ENCODE measurements around the gene LPAR3.

The LPAR3 gene

GRCh38 chr1:84840346-84840745 lies 52.7 kb downstream of the LPAR3 start:
- H3K4me3 ChIP-seq (ENCODE audit: low read length): no peak overlapping the region
- TF ChIP-seq, protein P1, sequence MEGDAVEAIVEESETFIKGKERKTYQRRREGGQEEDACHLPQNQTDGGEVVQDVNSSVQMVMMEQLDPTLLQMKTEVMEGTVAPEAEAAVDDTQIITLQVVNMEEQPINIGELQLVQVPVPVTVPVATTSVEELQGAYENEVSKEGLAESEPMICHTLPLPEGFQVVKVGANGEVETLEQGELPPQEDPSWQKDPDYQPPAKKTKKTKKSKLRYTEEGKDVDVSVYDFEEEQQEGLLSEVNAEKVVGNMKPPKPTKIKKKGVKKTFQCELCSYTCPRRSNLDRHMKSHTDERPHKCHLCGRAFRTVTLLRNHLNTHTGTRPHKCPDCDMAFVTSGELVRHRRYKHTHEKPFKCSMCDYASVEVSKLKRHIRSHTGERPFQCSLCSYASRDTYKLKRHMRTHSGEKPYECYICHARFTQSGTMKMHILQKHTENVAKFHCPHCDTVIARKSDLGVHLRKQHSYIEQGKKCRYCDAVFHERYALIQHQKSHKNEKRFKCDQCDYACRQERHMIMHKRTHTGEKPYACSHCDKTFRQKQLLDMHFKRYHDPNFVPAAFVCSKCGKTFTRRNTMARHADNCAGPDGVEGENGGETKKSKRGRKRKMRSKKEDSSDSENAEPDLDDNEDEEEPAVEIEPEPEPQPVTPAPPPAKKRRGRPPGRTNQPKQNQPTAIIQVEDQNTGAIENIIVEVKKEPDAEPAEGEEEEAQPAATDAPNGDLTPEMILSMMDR (conservative IDR thresholded peaks at IDR 0.05; ENCODE audit: low read depth, low read length): no peak
- DNase-seq (ENCODE audit: low read depth): no peak

DNA sequence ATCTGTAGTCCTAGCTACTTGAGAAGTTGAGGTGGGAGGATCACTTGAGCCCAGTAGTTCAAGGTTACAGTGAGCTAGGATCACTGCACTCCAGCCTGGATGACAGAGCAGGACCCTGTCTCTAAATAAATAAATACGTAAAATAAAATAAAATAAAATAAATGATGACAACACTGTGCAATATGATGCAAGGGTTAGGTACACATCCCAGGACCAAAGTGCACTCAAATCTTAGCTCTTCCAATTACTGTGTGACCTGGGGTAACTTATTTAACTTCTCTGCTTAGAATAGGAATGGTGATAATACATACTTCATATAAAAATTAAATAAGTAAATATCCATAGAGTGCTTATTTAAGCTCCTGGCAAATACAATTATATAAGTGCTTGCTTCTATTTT lies 53.5 kb downstream of the LPAR3 start:
- no peak overlapping the region for H3K4me3 ChIP-seq (ENCODE audit: low read length)
- TF ChIP-seq, protein P1 (conservative IDR thresholded peaks at IDR 0.05; ENCODE audit: low read depth, low read length): no peak
- DNase-seq (ENCODE audit: low read depth): no peak

GRCh38 chr1:84836145-84836544 lies 56.9 kb downstream of the LPAR3 start:
- no peak for DNase-seq (ENCODE audit: low read depth)
- no peak overlapping the region for H3K4me3 ChIP-seq (ENCODE audit: low read length)
- TF ChIP-seq, protein P1 (conservative IDR thresholded peaks at IDR 0.05; ENCODE audit: low read depth, low read length): no peak

DNA sequence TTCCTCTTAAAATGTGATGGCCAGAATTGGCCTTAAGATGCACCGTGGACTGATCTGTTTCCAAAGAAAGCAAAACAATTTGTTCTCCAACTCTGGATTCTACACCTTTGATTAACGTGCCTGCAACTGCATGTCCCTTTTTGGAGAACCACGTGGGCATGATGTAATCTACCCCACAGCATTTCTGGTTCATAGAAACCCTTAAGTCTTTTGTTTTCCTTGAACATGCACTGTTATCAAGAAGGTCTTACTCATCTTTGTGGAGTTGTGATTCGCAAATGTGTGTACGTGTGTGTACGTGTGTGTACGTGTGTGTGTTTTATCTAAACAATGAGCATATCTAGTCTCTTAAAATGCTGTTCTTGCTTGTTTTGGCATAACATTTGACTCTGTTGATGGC lies 57.8 kb downstream of the LPAR3 start:
- no peak for DNase-seq (ENCODE audit: low read depth)
- TF ChIP-seq, protein P1 (conservative IDR thresholded peaks at IDR 0.05; ENCODE audit: low read depth, low read length): no peak

GRCh38 chr1:84834419-84835064 lies 58.5 kb downstream of the LPAR3 start:
- no peak overlapping the region for H3K4me3 ChIP-seq (ENCODE audit: low read length)
- no peak for DNase-seq (ENCODE audit: low read depth)
- TF ChIP-seq, protein P1 (conservative IDR thresholded peaks at IDR 0.05; ENCODE audit: low read depth, low read length): no peak

More for the DNA sequence above, 57.8 kb downstream of the LPAR3 start:
- H3K4me3 ChIP-seq (ENCODE audit: low read length): no peak overlapping the region

DNA sequence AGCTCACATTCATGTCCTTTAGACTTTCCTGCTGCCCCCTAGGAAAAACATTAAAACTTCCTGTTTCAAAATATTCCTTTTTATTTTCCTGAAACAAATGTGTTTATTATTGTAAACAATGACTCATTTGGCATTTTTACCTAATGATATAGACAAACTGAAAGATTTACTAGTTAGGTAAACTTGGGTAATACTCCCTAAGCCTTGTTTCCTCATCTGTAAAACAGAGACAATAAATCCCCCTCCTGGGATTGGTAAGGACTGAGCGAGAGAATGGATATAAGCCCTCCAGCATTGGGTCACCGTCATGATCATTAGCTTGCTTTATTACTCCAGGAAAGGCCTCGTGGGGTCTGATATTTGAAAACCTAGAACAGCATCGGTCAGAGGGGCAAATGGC lies 59.8 kb downstream of the LPAR3 start:
- H3K4me3 ChIP-seq (ENCODE audit: low read length): no peak overlapping the region

DNA sequence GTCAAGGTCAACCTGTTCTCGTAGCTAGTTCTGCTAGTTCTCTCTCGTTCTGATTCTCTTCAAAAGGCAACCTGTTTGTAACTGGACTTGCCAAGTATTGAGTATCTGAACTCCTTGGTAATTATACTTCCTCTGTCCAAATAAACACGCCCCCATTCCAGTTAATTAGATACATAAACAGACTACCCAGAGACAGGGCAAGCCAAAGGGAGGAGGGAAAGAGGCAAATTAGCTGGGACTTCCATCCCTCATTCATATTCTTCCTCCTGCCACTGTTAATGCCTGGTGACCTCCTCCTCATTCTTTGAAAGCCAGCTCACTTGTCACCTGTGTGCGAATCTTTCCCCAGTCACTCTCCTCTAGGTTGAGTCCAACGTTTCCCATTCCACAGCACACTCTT lies 62.9 kb downstream of the LPAR3 start:
- no peak overlapping the region for H3K4me3 ChIP-seq (ENCODE audit: low read length)
- TF ChIP-seq, protein P1 (conservative IDR thresholded peaks at IDR 0.05; ENCODE audit: low read depth, low read length): no peak
- no peak for DNase-seq (ENCODE audit: low read depth)

More for the DNA sequence above, 59.8 kb downstream of the LPAR3 start:
- no peak for DNase-seq (ENCODE audit: low read depth)
- TF ChIP-seq, protein P1 (conservative IDR thresholded peaks at IDR 0.05; ENCODE audit: low read depth, low read length): no peak
